C1 segment of cervical spinal cord (tissue), 14 donors: ENCODE measurements around the gene AGBL4.
A peak's percentile ranks its signal among the peaks of the same experiment; 100 is the strongest.
"Not testable (repeated sequence)": the region's sequence is repeated elsewhere in the genome, so short reads cannot be mapped to it uniquely, and the experiment has no call there.

ENCODE experiments used
- DNase-seq, 14 donors: peaks; one replicate each; lab custom pipeline; 2025; lab: John Stamatoyannopoulos, UW

AGBL4 gene

GRCh38 chr1:49436865-49437264, 586.9 kb downstream of the AGBL4 start:
- no peak for DNase-seq

- no peak for DNase-seq
Observed at GRCh38 chr1:49435291-49435690, 588.5 kb downstream of the AGBL4 start.

- DNase-seq, result no peak
Observed at GRCh38 chr1:49424782-49425181, 599.0 kb downstream of the AGBL4 start.

GRCh38 chr1:49416758-49417157, 607.0 kb downstream of the AGBL4 start:
- no peak for DNase-seq

GRCh38 chr1:49408346-49408745, 615.4 kb downstream of the AGBL4 start:
- no peak for DNase-seq

- no peak for DNase-seq
Observed at GRCh38 chr1:49397086-49397485, 626.7 kb downstream of the AGBL4 start.

GRCh38 chr1:49394200-49394599, 629.6 kb downstream of the AGBL4 start:
- DNase-seq, result no peak

- DNase-seq, result no peak
Observed at GRCh38 chr1:49389699-49390098, 634.1 kb downstream of the AGBL4 start.

- no peak for DNase-seq
Observed at GRCh38 chr1:49364676-49365075, 659.1 kb downstream of the AGBL4 start.

GRCh38 chr1:49363628-49364027, 660.1 kb downstream of the AGBL4 start:
- no peak for DNase-seq

- no peak for DNase-seq
Observed at GRCh38 chr1:49358036-49358435, 665.7 kb downstream of the AGBL4 start.

- no peak for DNase-seq
Observed at GRCh38 chr1:49356594-49356993, 667.2 kb downstream of the AGBL4 start.

GRCh38 chr1:49351768-49352167, 672.0 kb downstream of the AGBL4 start:
- no peak for DNase-seq

GRCh38 chr1:49346767-49347349, 676.9 kb downstream of the AGBL4 start:
- DNase-seq, result no peak

GRCh38 chr1:49340576-49340975, 683.2 kb downstream of the AGBL4 start:
- no peak for DNase-seq

- no peak for DNase-seq
Observed at GRCh38 chr1:49339043-49339442, 684.7 kb downstream of the AGBL4 start.

- no peak for DNase-seq
Observed at GRCh38 chr1:49337251-49337650, 686.5 kb downstream of the AGBL4 start.

- no peak for DNase-seq
Observed at GRCh38 chr1:49333906-49334305, 689.8 kb downstream of the AGBL4 start.

GRCh38 chr1:49331066-49331852, 692.5 kb downstream of the AGBL4 start:
- no peak for DNase-seq

- peak in 3 of 14 donors; percentile 1 to 2 (median 1) for DNase-seq
Observed at GRCh38 chr1:49323925-49324540, 699.7 kb downstream of the AGBL4 start.

GRCh38 chr1:49320493-49320892, 703.3 kb downstream of the AGBL4 start:
- not testable (repeated sequence) for DNase-seq

GRCh38 chr1:49319426-49319963, 704.3 kb downstream of the AGBL4 start:
- no peak for DNase-seq

- DNase-seq, result no peak
Observed at GRCh38 chr1:49318218-49318617, 705.5 kb downstream of the AGBL4 start.
